A673 (cell line): ENCODE measurements around the gene MRPS33. TPM values are rescaled to one million over a fixed set of nuclear protein-coding genes. Genes with fewer than 3 reads are reported as not detected.
"Not testable (repeated sequence)": the region's sequence is repeated elsewhere in the genome, so short reads cannot be mapped to it uniquely, and the experiment has no call there.

Experiments
- BruUV-seq: library from RNA; stranded (reverse); fragments of 400-500 nt; replicated peaks from 2 replicates; lab custom pipeline; 2021; lab: Mats Ljungman, UMichigan
- CTCF ChIA-PET: fragments of 300-600 bp; sonication (Branson Sonifier 250); formaldehyde crosslinking; loops from one replicate; lab custom pipeline; 2022; ENCODE audit warnings: antibody characterized with exemption; lab: Charles Lee
- POLR2A ChIA-PET: fragments of 300-600 bp; sonication (Branson Sonifier 250); formaldehyde crosslinking; loops from one replicate; lab custom pipeline; 2022; ENCODE audit warnings: antibody characterized with exemption; ENCODE audit not compliant: low non-redundant PET; lab: Charles Lee
- DNase-seq: peaks from one replicate; pipeline ENCODE4 v3.0.0-alpha.2; 2015; ENCODE audit warnings: low spot score
- H3K27ac ChIP-seq: fragments of 200-600 bp; sonication (generic); 2 replicates; pipeline ENCODE4 v1.5.1; 2016; ENCODE audit warnings: mixed run types, low read depth, mild to moderate bottlenecking, mixed read lengths, antibody characterized with exemption, low read length; ENCODE audit not compliant: poor library complexity, severe bottlenecking
- H3K27me3 ChIP-seq: fragments of 200-600 bp; sonication (generic); replicated peaks from 2 replicates; pipeline ENCODE4 v1.6.1; 2017; ENCODE audit warnings: mixed run types, low read depth, mild to moderate bottlenecking, mixed read lengths, antibody characterized with exemption, low read length; ENCODE audit not compliant: insufficient read depth, poor library complexity
- H3K36me3 ChIP-seq: fragments of 200-600 bp; sonication (generic); 2 replicates; pipeline ENCODE4 v1.6.1; 2016; ENCODE audit warnings: mixed run types, mild to moderate bottlenecking, mixed read lengths, antibody characterized with exemption, low read length; ENCODE audit not compliant: insufficient read depth, poor library complexity, severe bottlenecking
- H3K4me1 ChIP-seq: fragments of 200-600 bp; sonication (generic); 2 replicates; pipeline ENCODE4 v1.6.1; 2017; ENCODE audit warnings: mixed run types, mild to moderate bottlenecking, mixed read lengths, antibody characterized with exemption, low read length; ENCODE audit not compliant: insufficient read depth, poor library complexity, severe bottlenecking
- H3K4me3 ChIP-seq: fragments of 200-600 bp; sonication (generic); 2 replicates; pipeline ENCODE4 v1.5.1; 2016; ENCODE audit warnings: low read depth, mixed run types, mild to moderate bottlenecking, mixed read lengths, low read length; ENCODE audit not compliant: poor library complexity, severe bottlenecking
- H3K9me3 ChIP-seq: fragments of 200-600 bp; sonication (generic); 2 replicates; pipeline ENCODE4 v1.6.1; 2016; ENCODE audit warnings: mixed run types, low read depth, mild to moderate bottlenecking, mixed read lengths, antibody characterized with exemption, low read length; ENCODE audit not compliant: poor library complexity, severe bottlenecking
- CTCF ChIP-seq: fragments of 300-800, 200-600 bp; sonication (generic); conservative IDR thresholded peaks from 2 replicates; pipeline ENCODE4 v1.5.1; 2017; ENCODE audit warnings: low read depth, mild to moderate bottlenecking, antibody characterized with exemption, low read length, moderate library complexity, mixed read lengths
- EZH2 ChIP-seq: fragments of 200-600 bp; sonication (generic); IDR thresholded peaks from 2 replicates; pipeline ENCODE4 v1.6.1; 2017; ENCODE audit warnings: borderline replicate concordance, low read depth, mild to moderate bottlenecking, mixed read lengths, antibody characterized with exemption, low read length; ENCODE audit not compliant: poor library complexity, severe bottlenecking
- intact Hi-C: fragments of 100-400 bp; cut with micrococcal nuclease; formaldehyde crosslinking; loops from one replicate; pipeline ENCODE4 v1.10.0; 2022; ENCODE audit not compliant: unreplicated experiment
- total RNA-seq: library from RNA; stranded (reverse); gene quantifications from 2 replicates; pipeline ENCODE4 v1.2.3, GENCODE V29; 2021

The MRPS33 gene
- total RNA-seq, 1 experiment from 2014 or later = 66.0 TPM

GRCh38 chr7:140961117-140961516 lies 53.6 kb downstream of the MRPS33 start:
- H3K27ac ChIP-seq = no peak overlapping the region
- intact Hi-C loops = no loop called here
- ChIA-PET CTCF (no interaction called here), POLR2A (no interaction called here)
- H3K9me3 ChIP-seq = peaks cover 8% of the 10 kb centered on the region
- TF ChIP-seq EZH2 = no peak
- no peak for TF ChIP-seq CTCF
- H3K4me3 ChIP-seq = no peak overlapping the region
- no peak for DNase-seq
- no peaks in the 10 kb centered on the region for H3K27me3 ChIP-seq
- no peaks in the 10 kb centered on the region for H3K4me1 ChIP-seq
- no peaks in the 10 kb centered on the region for H3K36me3 ChIP-seq
- BruUV-seq = no TSS peak

- POLR2A ChIA-PET, CTCF ChIA-PET, H3K9me3 ChIP-seq, H3K4me3 ChIP-seq, intact Hi-C loops, H3K36me3 ChIP-seq, H3K27me3 ChIP-seq, H3K27ac ChIP-seq, DNase-seq, H3K4me1 ChIP-seq, BruUV-seq: not testable (repeated sequence)
Measured at GRCh38 chr7:140956997-140957396, 57.8 kb downstream of the MRPS33 start.

Other genes with a start within 250 kb of the MRPS33 start
- gene BRAF, start 90.0 kb downstream of the MRPS33 start, total RNA-seq = 31.4 and 31.8 TPM in 2 replicates
- gene TMEM178B, start 59.1 kb upstream of the MRPS33 start, total RNA-seq = 1.1 and 2.8 TPM in 2 replicates